ENCODE measurements around the gene PDE4B.
"Not testable (repeated sequence)": the region's sequence is repeated elsewhere in the genome, so short reads cannot be mapped to it uniquely, and the experiment has no call there.

PDE4B gene

DNA sequence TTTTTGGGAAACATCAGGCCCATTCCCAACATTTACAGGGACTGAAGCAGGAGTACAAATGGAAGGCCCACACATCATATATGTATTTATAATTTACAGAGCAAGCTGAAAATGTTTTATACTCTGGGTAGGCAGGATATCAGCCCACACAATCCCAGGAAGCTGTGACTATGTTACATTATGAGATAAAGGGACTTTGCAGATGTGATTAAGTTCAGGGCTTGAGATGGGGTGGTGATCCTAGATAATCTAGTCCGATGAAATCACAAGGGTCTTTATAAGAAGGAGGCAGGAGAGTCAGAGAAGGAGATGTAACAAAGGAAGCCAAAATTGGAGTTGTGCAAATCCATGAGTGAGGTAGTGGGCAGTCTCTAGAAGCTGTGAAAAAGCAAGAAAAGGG, 160.5 kb downstream of the PDE4B start:
- no peak for DNase-seq (ENCODE audit: low read depth in 2 of 2)

DNA sequence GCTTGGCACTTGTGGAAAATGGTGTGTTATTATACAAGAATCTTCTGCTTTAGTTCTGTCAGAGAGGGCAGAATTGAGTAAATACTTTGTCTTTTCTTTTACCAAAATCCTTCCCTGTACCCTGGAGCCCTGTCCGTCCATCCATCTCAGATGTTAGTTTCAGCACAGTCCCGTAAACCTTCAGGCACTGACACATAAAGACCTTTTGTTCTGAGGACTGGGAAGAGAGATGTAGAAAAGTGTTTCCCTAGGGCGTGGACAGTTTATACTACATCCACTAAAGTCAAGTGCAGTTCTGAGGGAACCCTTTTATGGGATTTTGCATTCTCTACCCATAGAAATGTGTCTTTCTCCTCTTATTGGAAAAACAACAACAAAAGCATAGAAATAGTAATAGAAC, 162.4 kb downstream of the PDE4B start:
- DNase-seq (ENCODE audit: low read depth in 2 of 2) = no peak

DNA sequence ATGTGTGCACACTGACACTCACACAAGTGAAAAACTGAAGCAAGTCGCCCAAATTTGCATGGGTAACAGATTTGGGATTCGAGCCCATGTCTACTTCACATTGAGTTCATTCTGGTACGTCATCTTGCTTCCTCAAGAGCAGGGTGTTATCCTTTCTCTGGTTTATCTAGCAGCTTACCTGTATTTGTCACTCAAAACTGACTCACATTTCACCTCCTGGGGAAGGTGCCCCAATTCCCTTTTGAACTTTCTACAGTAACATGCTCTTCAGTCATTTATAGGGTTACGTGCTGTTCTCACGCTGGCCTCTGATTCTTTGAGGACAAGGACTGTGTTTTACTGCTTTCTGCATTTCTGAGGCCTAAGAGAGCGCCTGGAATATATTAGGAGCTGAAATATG, 162.8 kb downstream of the PDE4B start:
- DNase-seq (ENCODE audit: low read depth in 2 of 2) = no peak

DNA sequence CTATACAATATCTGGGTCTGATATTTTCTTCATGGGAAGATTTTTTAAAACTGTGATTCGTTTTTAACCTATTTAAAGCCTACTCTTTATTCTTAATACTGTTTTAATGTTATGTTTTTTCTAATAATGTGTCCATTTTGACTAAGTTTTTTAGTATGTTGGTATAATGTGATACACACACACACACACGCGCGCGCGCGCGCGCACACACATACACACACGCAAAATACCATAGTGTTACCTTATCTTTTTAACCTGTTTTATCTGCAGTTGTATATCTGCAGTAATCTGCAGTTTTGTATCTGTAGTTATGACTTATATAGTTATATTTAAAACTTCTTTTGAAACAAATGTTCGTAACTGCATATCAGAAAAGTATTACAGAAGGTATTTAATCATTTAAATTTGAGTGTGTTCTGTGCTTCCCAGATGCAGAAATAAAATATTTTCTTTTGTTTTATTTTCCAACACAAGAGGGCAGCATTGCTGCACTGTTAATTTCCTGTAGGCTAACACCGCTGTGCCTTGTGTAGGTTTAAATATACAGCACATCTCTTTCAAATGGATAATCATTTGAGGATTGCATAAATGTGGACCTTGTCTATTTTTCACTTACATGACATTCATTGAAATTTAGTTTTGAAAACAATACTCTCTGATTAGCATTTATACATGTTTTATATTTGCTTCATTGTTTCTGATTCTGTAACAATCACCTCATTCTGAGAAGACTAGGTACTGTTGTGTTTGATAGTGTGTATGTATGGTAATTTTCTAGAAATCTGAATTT, 166.1 kb downstream of the PDE4B start:
- no peak for DNase-seq (ENCODE audit: low read depth in 2 of 2)

DNA sequence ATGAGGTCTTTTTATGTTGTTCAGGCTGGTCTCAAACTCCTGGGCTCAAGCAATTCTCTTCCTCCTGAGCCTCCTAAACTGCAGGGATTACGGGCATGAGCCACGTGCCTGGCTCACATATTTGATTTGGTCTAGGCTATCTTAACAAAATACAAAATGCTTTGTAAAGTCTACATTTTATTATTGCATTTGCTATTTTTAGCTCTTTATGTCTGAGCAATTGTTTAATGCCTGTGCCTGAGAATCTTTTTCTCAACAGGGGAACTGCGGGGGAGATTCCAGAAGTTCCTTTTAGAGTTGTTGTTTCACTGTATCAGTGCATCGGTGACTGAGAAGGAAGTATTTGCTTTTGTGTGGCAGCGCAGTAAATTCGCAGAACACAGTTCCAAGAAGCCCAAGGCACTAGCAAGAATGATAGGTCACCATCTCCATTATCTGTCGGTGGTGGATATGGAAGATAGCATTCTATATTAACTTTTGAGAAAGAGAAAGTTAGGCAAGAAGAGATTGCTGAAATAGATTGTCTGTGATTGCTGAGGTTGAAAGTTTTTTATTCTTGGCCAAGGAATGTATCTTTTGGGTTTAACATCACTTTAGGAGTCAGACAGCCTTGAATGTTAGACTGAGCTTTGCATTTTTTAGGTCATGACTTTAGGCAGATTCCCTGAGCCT, 167.3 kb downstream of the PDE4B start:
- DNase-seq (ENCODE audit: low read depth in 2 of 2) = no peak

DNA sequence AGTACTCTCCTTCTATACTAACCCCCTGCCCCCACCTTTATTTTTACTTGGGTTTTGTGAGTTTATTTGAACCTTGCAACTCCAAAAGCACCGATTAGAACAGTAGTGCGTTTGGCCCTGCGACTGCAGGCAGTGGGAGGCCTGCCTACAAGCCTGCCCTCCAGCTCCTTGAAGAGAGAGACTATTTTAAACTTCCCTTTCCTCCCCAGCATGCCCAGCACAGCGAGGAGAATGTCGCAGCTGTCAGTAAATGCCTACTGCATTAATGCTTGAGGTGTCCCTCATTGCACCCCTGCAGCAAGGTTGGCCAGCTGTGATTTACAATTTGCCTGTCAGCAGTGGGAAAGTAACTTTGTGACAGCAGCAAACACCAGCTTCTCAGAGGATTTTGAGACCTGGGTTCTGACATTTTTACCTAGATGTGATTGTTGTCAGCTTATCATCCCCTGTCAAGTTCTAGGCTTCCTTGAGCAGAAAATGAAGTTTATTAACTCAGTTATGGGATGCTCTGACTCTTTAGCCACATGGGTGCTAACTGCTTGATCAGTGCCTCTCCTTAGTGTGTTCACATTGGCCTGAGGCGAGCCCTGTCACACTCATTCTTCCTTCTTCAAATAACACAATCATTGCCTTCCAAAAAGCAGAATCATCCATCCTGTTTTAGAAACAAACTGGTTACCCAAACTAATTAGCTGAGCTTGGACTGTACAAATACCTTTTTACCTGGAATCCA, 170.6 kb downstream of the PDE4B start:
- no peak for DNase-seq (ENCODE audit: low read depth in 2 of 2)

DNA sequence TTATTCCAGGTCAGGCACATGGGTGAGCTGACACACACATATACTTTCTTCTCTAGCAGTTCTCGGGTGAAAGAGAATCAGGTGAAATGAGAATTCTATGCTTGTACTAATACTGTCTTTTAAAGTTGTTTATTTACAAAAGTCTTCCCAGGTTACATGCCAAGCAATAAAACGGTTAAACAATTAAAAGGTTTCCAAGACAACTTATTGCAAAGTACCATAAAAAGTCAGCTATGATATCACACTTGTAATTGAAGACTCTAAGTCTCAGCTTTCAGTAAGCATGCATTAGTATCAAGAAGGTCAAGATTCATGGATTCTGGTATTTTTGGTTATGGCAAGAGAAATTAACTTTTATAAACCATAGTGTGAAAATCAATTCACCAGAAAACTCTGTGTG, 171.4 kb downstream of the PDE4B start:
- DNase-seq (ENCODE audit: low read depth in 2 of 2) = no peak

DNA sequence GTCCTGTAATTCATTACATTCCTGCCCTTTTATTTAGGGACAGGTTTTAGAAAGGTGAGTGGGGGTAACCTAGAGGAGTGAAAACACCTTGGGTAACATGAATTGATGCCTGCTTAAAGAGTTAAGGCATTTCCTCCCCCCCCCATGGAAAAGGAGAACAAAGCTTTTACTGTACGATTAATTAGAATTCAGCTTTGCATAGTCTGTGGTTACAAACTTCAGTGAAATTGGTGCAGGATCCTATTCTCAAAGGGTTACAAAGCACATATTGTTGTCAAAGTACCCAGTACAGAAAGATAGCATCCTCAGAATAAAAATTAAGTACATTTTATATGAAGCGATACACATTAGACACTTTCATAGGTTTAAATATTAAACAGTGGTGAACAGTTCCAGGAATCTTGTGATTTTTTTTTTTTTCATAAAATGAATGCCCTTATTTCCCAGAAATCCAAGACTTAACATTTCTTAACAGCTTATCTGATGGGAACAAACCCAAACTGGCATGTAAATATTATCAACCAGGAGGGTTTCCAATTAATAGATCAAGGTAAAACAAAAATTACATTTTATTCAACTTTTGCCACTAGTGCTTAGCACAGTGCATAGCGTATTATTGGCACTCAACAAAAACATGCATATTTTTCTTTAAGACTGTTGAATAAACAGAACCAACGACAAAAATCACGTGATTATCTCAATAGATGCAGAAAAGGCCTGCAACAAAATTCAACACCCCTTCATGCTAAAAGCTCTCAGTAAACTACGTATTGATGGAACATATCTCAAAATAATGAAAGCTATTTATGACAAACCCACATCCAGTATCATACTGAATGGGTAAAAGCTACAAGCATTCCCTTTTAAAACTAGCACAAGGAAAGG, 172.7 kb downstream of the PDE4B start:
- no peak for DNase-seq (ENCODE audit: low read depth in 2 of 2)

DNA sequence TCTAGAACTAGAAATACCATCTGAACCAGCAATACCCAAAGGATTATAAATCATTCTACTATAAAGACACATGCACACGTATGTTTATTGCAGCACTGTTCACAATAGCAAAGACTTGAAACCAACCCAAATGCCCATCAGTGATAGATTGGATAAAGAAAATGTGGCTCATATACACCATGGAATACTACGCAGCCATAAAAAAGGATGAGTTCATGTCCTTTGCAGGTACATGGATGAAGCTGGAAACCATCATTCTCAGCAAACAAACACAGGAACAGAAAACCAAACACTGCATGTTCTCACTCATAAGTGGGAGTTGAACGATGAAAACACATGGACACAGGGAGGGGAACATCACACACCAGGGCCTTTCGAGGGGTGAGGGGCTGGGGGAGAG, 174.8 kb downstream of the PDE4B start:
- not testable (repeated sequence) for DNase-seq (ENCODE audit: low read depth in 2 of 2)

DNA sequence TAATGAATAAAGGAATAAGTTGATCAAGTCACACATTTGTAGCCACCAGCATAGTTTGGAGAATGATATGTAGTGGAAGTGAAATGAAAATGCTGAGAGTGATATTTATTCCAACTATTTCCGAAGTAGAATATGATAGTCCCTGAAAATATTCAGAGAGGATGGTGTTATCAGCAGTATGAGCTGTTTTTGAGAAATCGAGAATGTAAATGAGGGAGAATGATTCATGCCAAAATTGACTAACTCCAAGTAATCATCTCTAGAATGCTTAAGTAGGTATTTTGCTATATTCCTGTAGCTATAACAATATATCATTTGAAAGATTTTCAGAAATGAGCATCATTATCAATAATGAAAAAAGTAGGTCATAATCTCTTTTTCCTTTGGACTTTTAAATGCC, 178.9 kb downstream of the PDE4B start:
- DNase-seq (ENCODE audit: low read depth in 2 of 2) = no peak

DNA sequence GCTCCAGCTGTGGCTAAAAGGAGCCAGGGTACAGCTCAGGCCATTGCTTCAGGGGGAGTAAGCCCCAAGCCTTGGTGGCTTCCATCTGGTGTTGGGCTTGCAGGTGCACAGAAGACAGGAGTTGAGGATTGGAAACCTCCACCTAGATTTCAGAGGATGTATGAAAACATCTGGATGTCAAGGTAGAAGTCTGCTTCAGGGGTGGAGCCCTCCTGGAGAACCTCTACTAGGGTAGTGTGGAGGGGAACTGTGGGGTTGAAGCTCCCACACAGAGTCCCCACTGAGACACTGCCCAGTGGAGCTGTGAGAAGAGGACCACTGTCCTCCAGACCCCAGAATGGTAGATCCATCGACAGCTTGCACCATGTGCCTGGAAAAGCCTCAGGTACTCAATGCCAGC, 183.0 kb downstream of the PDE4B start:
- no peak for DNase-seq (ENCODE audit: low read depth in 2 of 2)

DNA sequence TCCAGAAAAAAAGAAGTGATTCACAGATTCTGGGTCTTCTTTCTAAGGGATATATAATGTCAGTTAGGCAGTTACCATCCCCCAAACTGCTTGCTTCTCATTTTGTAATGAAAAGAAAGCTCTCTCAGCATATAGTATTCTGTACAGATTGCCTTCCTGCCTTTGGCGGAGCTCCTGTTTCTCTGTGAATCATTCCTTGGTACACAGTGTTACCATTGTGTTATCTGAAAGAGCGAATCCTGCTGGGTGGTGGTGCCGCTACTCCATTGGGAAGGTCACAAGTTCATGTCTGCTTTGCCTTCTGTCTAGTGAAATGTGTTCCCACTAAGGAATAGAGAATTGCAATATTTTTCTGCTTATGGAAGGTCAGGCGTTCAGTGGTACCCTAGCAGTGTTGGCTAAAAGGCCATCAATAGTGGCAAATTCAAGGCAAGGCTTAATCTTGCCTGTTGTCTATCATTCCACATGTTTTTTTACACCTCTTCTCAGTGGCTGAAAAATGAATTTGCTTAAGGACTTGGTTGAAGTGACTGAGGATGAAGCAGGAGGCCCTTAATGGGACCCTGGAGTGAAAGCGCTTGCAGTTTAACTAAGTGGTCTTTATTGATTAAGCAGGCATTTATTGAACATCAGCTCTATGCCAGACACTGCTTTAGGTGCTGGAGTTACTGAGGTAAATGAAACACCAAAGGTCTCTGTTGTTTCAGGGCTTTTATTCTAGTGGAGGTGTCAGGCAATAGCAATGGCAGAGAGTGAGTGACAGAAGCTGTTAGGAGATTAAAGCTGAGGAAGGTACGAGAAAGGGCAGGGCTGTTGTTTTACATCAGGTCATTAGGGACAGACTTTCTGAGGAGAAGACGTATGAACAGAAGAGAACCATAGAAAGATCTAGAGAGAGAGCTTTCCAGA, 186.7 kb downstream of the PDE4B start:
- no peak for DNase-seq (ENCODE audit: low read depth in 2 of 2)

DNA sequence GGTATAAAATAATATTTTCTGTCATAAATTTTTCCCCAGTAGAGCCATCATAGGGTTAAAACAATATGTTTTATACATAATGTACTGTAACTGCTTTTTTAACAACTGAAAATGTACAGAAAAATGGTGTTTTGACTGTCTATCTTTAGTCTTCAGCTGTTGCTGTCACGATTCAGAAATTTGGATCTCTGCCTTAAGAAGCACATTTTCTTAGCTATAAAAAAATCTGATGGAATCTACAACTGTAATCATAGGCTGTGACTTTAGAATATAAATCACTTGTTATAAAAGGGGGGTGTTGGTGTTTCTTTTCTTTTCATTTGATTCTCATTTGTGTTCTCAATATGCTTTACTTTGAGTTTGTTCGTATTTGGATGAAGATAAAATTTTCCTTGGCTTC, 187.5 kb downstream of the PDE4B start:
- no peak for DNase-seq (ENCODE audit: low read depth in 2 of 2)

DNA sequence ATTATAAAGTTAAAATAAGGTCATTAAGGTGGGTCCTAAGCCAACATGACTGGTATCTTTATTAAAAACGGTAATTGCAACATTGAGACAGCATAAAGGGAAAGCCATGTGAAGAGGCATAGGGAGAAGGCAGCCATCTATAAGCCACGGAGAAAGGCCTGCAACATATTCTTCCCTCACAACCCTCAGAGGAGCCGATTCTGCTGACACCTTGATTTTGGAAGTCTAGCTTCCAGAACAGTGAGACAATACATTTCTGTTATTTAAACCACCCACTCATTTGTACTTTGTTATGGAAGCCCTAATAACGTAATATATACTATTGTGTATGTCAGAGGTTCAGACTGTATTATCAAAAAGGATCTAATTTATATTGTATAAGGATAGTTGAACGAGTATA, 190.8 kb downstream of the PDE4B start:
- no peak for DNase-seq (ENCODE audit: low read depth in 2 of 2)

DNA sequence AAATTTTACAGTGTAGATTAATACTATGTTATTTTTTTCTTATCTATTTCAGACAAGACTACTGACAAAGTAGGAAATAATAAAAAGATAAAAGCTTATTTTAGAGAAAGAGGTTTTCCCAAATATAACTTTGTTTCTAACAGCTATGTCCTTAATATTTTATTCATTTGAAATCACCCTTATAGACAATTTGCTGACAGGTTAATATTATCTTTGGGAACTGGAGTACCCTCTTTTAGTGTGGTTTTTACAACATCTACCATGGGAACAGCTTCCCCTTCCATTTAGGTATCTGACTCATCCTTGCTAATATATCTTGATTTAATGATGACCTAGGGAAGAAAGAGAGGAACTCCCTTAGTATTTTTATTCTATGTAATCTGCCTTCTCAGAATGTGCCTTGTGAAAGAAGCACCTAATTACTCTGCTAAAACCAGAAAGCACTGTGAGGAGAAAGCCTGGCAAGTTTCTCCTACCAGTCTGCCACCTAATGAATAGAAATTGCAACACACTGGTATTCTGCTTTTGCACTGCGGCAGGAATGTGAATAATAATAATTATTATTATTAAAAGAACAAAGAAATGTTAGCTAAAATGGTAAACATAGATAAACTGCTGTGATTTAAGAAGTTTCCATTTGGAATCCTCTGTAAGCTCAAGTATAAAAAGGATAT, 192.8 kb downstream of the PDE4B start:
- no peak for DNase-seq (ENCODE audit: low read depth in 2 of 2)

DNA sequence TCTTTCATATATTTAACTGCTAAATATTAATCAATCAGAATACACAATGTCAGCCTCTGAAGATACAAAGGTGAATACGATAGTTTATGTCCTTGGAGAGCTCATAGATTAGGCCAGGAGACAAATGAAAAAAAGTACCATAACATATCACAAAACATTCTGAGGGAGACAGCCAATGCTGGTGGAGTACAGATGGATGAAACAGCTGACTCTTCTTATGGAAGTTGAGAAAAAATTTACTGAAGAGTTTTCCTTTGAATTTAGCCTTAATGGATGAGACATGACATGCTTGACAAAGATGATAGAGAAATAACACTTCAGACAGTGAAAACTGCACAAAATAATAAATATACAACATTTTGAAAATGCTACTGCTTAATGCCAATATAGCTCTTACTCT, 193.5 kb downstream of the PDE4B start:
- DNase-seq (ENCODE audit: low read depth in 2 of 2) = no peak

DNA sequence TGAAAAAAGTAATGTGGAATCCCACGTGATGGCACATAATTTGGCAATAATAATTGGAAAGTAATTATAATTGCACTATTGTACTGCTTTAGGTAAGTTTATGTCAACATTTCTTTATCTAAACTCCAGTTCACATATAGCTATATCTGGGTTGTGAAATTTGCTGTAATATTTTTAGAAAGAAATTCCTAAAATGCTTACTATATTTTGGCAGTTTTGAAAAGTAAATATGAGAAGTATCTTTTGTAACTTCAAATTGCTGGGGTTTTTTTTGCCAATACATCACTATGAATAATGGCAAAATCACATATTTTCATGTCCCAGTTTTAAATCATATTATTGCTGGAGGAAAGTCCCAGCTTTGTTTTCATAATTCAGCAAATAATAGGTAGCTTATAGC, 197.5 kb downstream of the PDE4B start:
- DNase-seq (ENCODE audit: low read depth in 2 of 2) = no peak

DNA sequence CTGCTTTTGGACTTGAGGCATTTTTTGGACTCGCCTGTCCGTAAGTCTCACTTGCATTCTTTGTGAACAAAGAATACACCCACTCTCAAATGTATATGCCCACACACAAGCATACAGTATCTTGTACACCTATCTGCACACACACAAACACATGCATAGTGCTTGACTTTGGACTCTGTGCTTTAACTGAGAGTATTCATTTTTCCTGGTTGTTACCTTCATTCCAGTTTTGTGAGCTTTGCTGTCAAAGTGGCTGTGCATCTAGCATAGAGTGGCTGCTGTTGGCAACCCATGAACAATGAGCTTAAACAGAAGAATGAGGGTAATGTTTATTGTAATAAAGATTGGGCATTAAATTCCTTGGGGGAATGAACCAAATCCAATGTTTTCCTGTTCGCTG, 199.0 kb downstream of the PDE4B start:
- no peak for DNase-seq (ENCODE audit: low read depth in 2 of 2)

DNA sequence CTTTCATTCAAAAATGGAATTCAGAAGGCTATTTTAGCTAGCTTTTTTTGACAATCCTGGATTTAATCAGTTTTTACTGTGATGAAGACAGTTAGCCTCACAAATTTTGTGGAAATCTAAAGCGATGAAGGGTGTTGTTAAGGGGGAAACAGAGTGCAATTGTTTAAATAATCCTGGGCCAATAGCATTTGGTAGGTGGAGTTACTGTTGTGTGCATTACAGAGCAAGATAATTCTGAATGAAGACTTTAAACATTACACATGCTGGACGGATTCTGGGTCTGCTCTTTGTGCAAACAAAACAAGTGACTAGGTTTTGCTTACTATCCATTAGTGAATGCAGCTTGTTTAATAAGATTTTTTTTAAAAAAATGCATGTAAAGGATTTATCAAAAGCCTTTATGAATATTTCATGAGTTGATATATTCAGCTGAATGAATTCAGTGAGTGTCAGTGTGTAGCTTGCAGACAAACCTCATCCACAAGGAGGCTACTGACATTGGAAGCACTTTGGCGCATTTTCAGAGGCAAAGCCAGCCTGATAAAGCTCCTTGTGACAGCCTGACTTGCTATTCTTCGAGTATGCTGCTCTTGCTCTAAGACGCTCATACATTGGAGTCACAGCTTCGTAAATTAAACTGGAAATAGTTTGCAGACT, 199.6 kb downstream of the PDE4B start:
- DNase-seq (ENCODE audit: low read depth in 2 of 2) = no peak

DNA sequence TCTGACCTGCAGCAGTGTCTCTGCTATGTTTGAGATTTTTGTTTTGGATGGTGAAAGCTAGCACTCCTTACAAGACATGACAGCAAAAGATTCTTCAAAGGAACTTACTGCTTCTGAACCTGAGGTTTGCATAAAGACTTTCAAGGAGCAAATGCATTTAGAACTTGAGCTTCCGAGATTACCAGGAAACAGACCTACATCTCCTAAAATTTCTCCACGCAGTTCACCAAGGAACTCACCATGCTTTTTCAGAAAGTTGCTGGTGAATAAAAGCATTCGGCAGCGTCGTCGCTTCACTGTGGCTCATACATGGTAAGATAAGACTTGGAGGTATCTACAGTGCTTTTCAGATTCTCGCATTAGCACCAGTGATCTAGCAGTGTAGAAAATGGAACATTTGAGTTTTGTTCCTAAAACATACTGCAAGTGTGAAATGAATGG, 200.2 kb downstream of the PDE4B start:
- DNase-seq (ENCODE audit: low read depth in 2 of 2) = no peak

All from stimulated activated CD8-positive, alpha-beta memory T cell treated with anti-CD3 and anti-CD28 coated beads, Interleukin-7, amount 100 ng/mL, for 1 hour (primary cell).